Esophagus squamous epithelium (tissue), 4 donors: ENCODE data around the gene KCNH8.

Source experiments
- CTCF ChIP-seq, 6 experiments: fragments of 450-650 bp in 4 of 6; fragments of 200-600 bp in 2 of 6; sonication (generic) in 2 of 6; IDR thresholded peaks; one replicate each; pipeline ENCODE4 v1.5.1; 2016 to 2019; ENCODE audit warnings: antibody characterized with exemption in 6 of 6, mild to moderate bottlenecking in 4 of 6, moderate library complexity in 4 of 6
- POLR2A ChIP-seq, 4 donors: fragments of 450-650 bp; IDR thresholded peaks; one replicate each; pipeline ENCODE4 v1.6.1; 2017; ENCODE audit warnings: antibody characterized with exemption in 4 of 4, mild to moderate bottlenecking in 4 of 4, moderate library complexity in 3 of 4

GRCh38 chr3:19428729-19429128, 280.4 kb downstream of the KCNH8 start:
- no peak for TF ChIP-seq POLR2A (IDR thresholded peaks at IDR 0.05)
- no peak for TF ChIP-seq CTCF (IDR thresholded peaks at IDR 0.05)
